ENCODE results near the gene RBM17.
"Not testable (repeated sequence)": the region's sequence is repeated elsewhere in the genome, so short reads cannot be mapped to it uniquely, and the experiment has no call there.

RBM17 gene

GRCh38 chr10:6092731-6093130 lies 3.9 kb downstream of the RBM17 start:
- H3K27ac ChIP-seq = no peak overlapping the region
- peak overlapping the region; percentile 9 to 98 (median 84); a peak in 20 of 22 replicates for H3K4me2 ChIP-seq
- H3K36me3 ChIP-seq = peaks cover 11 to 50% (median 27%) of the 10 kb centered on the region in 11 experiments
- peaks cover 83 to 89% (median 87%) of the 10 kb centered on the region in 11 experiments for H4K20me1 ChIP-seq
- H3K4me1 ChIP-seq = peaks cover 40 to 69% (median 49%) of the 10 kb centered on the region in 10 experiments
- no peak for TF ChIP-seq Cebpa-rat (IDR thresholded peaks at IDR 0.05)
- H3K4me3 ChIP-seq = no peak overlapping the region
- H3K27me3 ChIP-seq = no peaks in the 10 kb centered on the region
- peak overlapping the region in 2 of 11 experiments; percentile 1 to 20; a peak in 2 of 22 replicates for H3K9ac ChIP-seq
- no peaks in the 10 kb centered on the region for H3K9me3 ChIP-seq (replicated peaks in 1 of 11)

DNA sequence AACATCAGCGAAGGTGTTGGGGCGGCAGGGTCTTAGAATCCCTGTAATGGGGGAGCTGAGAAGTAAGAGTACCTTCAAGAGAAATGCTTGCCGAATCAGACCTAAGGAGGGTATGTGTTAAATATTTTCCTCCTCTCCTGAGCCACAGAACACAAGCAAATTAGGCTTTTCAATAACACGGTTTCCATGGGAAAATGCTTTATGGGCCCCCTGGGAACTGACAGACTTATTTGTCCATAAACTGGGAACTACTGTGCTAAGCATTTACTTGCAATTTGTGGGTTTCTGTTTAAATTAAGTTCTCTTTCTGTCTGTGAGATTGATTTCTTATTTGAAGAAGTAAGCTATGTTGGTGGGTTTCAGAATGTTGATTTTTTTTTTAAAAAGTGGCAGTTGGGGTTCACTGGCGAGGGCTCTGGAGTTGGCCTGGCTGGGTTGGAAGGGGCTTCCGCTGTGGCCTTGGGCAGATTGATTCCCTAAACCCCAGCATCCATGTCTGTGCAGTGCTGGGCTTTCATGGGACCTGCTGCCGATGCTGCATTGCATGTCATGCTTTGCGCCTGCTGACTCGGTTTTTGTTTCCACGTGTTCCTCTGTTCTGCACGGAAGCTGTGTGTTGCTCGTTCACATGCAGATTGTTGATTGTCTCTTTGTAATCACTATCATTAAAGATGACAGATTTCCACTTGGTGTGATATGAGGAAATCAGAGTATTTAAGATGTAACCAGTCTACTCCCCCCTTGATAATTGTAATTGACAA lies 7.2 kb downstream of the RBM17 start:
- H3K9me3 ChIP-seq (replicated peaks in 1 of 11) = no peaks in the 10 kb centered on the region
- H3K27me3 ChIP-seq = no peaks in the 10 kb centered on the region
- peaks cover 44 to 83% (median 60%) of the 10 kb centered on the region in 11 experiments for H3K36me3 ChIP-seq
- H3K4me2 ChIP-seq = peak overlapping the region in 1 of 11 experiments; percentile 42; a peak in 1 of 22 replicates
- no peak overlapping the region for H3K4me3 ChIP-seq
- peaks cover 24 to 51% (median 34%) of the 10 kb centered on the region in 10 experiments for H3K4me1 ChIP-seq
- no peak for TF ChIP-seq Cebpa-rat (IDR thresholded peaks at IDR 0.05)
- H3K27ac ChIP-seq = peak overlapping the region in 1 of 11 experiments; percentile 5; a peak in 1 of 22 replicates
- H4K20me1 ChIP-seq = peaks cover 94 to 100% (median 100%) of the 10 kb centered on the region in 11 experiments
- H3K9ac ChIP-seq = peak overlapping the region in 4 of 11 experiments; percentile 13 to 39 (median 19); a peak in 3 of 22 replicates

DNA sequence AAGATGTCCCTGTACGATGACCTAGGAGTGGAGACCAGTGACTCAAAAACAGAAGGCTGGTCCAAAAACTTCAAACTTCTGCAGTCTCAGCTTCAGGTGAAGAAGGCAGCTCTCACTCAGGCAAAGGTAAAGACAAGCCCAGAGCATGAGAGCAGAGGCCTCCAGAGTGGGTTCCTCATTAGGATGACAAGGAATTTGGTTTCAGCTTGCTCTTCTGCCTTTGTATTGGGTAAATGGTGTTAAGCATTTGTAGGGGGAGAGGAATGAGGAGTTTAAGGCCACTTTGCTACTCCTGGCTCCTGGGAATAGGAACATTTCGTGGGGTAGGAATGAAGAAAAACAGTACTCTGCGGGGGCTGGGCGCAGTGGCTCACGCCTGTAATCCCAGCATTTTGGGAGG lies 8.2 kb downstream of the RBM17 start:
- Histone ChIP-seq H3K36me3 (peaks cover 54 to 93% (median 71%) of the 10 kb centered on the region in 11 experiments), H3K27ac (no peak overlapping the region), H3K27me3 (no peaks in the 10 kb centered on the region), H3K4me1 (peaks cover 13 to 40% (median 23%) of the 10 kb centered on the region in 10 experiments), H3K9ac (peak overlapping the region in 1 of 11 experiments; percentile 7; a peak in 1 of 22 replicates), H4K20me1 (peaks cover 90 to 100% (median 99%) of the 10 kb centered on the region in 11 experiments), H3K4me3 (no peak overlapping the region), H3K4me2 (no peak overlapping the region), H3K9me3 (replicated peaks in 1 of 11) (no peaks in the 10 kb centered on the region)
- no peak for TF ChIP-seq Cebpa-rat (IDR thresholded peaks at IDR 0.05)

GRCh38 chr10:6098156-6098555 lies 9.3 kb downstream of the RBM17 start:
- H4K20me1 ChIP-seq = peaks cover 85 to 100% (median 98%) of the 10 kb centered on the region in 11 experiments
- H3K4me3 ChIP-seq = no peak overlapping the region
- H3K36me3 ChIP-seq = peaks cover 65 to 97% (median 82%) of the 10 kb centered on the region in 11 experiments
- no peaks in the 10 kb centered on the region for H3K9me3 ChIP-seq (replicated peaks in 1 of 11)
- no peak for TF ChIP-seq Cebpa-rat (IDR thresholded peaks at IDR 0.05)
- no peaks in the 10 kb centered on the region for H3K27me3 ChIP-seq
- no peak overlapping the region for H3K9ac ChIP-seq
- H3K4me2 ChIP-seq = no peak overlapping the region
- peaks cover 2 to 29% (median 12%) of the 10 kb centered on the region in 10 experiments; a peak in 18 of 20 replicates for H3K4me1 ChIP-seq
- H3K27ac ChIP-seq = no peak overlapping the region

GRCh38 chr10:6100370-6100769 lies 11.5 kb downstream of the RBM17 start:
- H3K9me3 ChIP-seq (replicated peaks in 1 of 11) = no peaks in the 10 kb centered on the region
- H3K27ac ChIP-seq = no peak overlapping the region
- no peaks in the 10 kb centered on the region for H3K27me3 ChIP-seq
- peaks cover 0 to 9% (median 0%) of the 10 kb centered on the region in 10 experiments; a peak in 6 of 20 replicates for H3K4me1 ChIP-seq
- H3K36me3 ChIP-seq = peaks cover 85 to 100% (median 92%) of the 10 kb centered on the region in 11 experiments
- H4K20me1 ChIP-seq = peaks cover 78 to 100% (median 98%) of the 10 kb centered on the region in 11 experiments
- H3K9ac ChIP-seq = peak overlapping the region in 1 of 11 experiments; percentile 1; a peak in 1 of 22 replicates
- no peak overlapping the region for H3K4me2 ChIP-seq
- no peak overlapping the region for H3K4me3 ChIP-seq
- no peak for TF ChIP-seq Cebpa-rat (IDR thresholded peaks at IDR 0.05)

DNA sequence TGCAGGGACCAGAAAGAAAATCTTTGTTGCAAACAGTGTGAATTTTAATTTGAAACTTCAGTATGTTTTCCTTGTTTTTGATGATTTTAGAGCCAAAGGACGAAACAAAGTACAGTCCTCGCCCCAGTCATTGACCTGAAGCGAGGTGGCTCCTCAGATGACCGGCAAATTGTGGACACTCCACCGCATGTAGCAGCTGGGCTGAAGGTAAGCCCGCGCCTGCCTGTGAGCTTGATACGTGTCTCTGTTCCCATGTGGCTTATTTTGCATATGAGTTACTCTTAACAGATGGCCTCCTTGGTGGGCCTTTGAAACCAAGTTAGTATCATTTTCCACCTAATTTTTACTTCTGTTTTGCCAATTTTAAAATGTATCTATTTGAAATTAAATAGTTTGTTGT lies 12.3 kb downstream of the RBM17 start:
- no peak for TF ChIP-seq Cebpa-rat (IDR thresholded peaks at IDR 0.05)
- Histone ChIP-seq H3K27ac (no peak overlapping the region), H3K36me3 (peaks cover 92 to 100% (median 96%) of the 10 kb centered on the region in 11 experiments), H3K9ac (no peak overlapping the region; a peak in 1 of 22 replicates), H3K4me2 (no peak overlapping the region), H3K4me3 (no peak overlapping the region), H3K27me3 (no peaks in the 10 kb centered on the region), H3K4me1 (peaks cover 0 to 1% (median 0%) of the 10 kb centered on the region in 10 experiments; a peak in 4 of 20 replicates), H3K9me3 (replicated peaks in 1 of 11) (no peaks in the 10 kb centered on the region), H4K20me1 (peaks cover 70 to 100% (median 97%) of the 10 kb centered on the region in 11 experiments)

DNA sequence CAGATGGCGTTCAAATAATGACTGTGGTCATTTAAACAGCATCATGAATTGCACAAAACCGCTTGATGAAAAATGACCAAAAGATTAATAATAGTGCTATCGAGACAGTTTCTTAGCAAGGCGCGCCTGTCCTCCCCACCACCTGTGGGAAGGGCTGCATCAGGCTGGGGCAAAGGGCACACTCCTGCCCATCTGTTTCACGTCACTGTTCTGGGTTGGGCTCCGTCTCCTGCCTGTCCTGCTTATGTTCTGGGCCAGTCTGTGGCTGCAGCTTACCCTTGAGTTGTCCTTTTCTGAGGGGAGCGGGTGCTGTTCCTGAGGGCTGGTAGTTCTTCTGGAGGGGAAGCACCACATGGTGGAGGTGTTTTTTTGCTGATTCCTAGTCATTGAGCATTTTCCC lies 13.3 kb downstream of the RBM17 start:
- Histone ChIP-seq H3K9ac (no peak overlapping the region), H4K20me1 (peaks cover 62 to 100% (median 94%) of the 10 kb centered on the region in 11 experiments), H3K9me3 (replicated peaks in 1 of 11) (no peaks in the 10 kb centered on the region), H3K4me1 (no peaks in the 10 kb centered on the region), H3K27ac (no peak overlapping the region), H3K4me2 (no peak overlapping the region), H3K27me3 (no peaks in the 10 kb centered on the region), H3K36me3 (peaks cover 96 to 100% (median 99%) of the 10 kb centered on the region in 11 experiments), H3K4me3 (no peak overlapping the region)
- no peak for TF ChIP-seq Cebpa-rat (IDR thresholded peaks at IDR 0.05)

DNA sequence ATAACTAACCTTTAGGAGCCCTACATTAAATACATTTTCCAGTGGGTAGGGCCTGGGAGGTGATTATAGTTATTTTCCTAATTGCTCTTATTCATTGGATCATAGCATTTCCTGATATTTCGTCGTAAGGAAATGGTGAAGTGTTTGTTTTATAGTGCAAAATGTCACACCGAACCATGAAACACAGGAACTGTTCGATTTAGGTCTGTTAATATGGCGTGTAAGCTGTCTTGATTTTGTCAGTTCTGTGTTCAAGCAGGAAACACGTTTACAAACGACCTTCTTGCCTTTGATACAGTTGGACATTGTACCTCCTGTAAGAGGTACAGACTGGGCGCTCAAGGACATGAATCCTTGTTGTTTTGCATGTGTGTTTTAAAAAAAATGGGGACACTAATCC lies 14.8 kb downstream of the RBM17 start:
- Histone ChIP-seq H3K4me1 (peaks cover 0 to 4% (median 1%) of the 10 kb centered on the region in 10 experiments; a peak in 7 of 20 replicates), H4K20me1 (peaks cover 58 to 100% (median 90%) of the 10 kb centered on the region in 11 experiments), H3K4me2 (no peak overlapping the region), H3K36me3 (peaks cover 96 to 100% (median 99%) of the 10 kb centered on the region in 11 experiments), H3K9me3 (replicated peaks in 1 of 11) (no peaks in the 10 kb centered on the region), H3K27me3 (no peaks in the 10 kb centered on the region), H3K27ac (no peak overlapping the region), H3K9ac (0 out of 22 replicates have a peak overlapping the region, but pooled peaks of 1 of the 11 experiments have one; percentile 11), H3K4me3 (no peak overlapping the region)
- no peak for TF ChIP-seq Cebpa-rat (IDR thresholded peaks at IDR 0.05)

GRCh38 chr10:6107616-6108015 lies 18.8 kb downstream of the RBM17 start:
- Histone ChIP-seq H4K20me1 (peaks cover 41 to 99% (median 89%) of the 10 kb centered on the region in 11 experiments; a peak in 21 of 22 replicates), H3K36me3 (peaks cover 94 to 100% (median 97%) of the 10 kb centered on the region in 11 experiments), H3K4me1 (peaks cover 0 to 11% (median 4%) of the 10 kb centered on the region in 10 experiments; a peak in 7 of 20 replicates)
- not testable (repeated sequence) for H3K9me3 ChIP-seq (replicated peaks in 1 of 11); H3K27me3 ChIP-seq; H3K4me3 ChIP-seq; H3K9ac ChIP-seq; H3K4me2 ChIP-seq; H3K27ac ChIP-seq

All from BLaER1 treated with 17β-estradiol and CSF1 and Interleukin-3, amounts not matched to agents 10 nM and 100 nM (cell line).